ENCODE results near the gene ADGRG1. TPM values are rescaled to one million over a fixed set of nuclear protein-coding genes. Genes with fewer than 3 reads are reported as not detected.

The ADGRG1 gene
- polyA plus RNA-seq, 4 donors: 4.1 to 158 (median 26.0) TPM

GRCh38 chr16:57645169-57645568 is 16.7 kb downstream of the ADGRG1 start:
- 61 to 83% (median 71%) methylated on average over 10 of the region's 10 CpGs for WGBS, 3 donors
- no peak overlapping the region for H3K4me3 ChIP-seq (ENCODE audit: low read depth in 1 of 3, low read length in 3 of 3)
- no peaks in the 10 kb centered on the region for H3K27me3 ChIP-seq (ENCODE audit: control insufficient read depth in 3 of 3, insufficient read depth in 3 of 3, low read length in 3 of 3)
- DNase-seq: no peak
- H3K27ac ChIP-seq (ENCODE audit: low read depth in 1 of 3, low read length in 2 of 3): no peak overlapping the region
- H3K9me3 ChIP-seq (ENCODE audit: control insufficient read depth in 2 of 2, insufficient read depth in 1 of 2, low read depth in 1 of 2, low read length in 1 of 2): no peaks in the 10 kb centered on the region
- peaks cover 0 to 91% (median 0%) of the 10 kb centered on the region in 3 donors for H3K36me3 ChIP-seq (ENCODE audit: control insufficient read depth in 3 of 3, insufficient read depth in 2 of 3, low read depth in 1 of 3, low read length in 3 of 3)
- H3K4me1 ChIP-seq (ENCODE audit: control insufficient read depth in 3 of 3, insufficient read depth in 2 of 3, low read depth in 1 of 3, low read length in 2 of 3): peaks cover 0 to 12% (median 4%) of the 10 kb centered on the region in 3 donors
- no peak for FAIRE-seq

GRCh38 chr16:57645691-57646387 is 17.4 kb downstream of the ADGRG1 start:
- Histone ChIP-seq H3K9me3 (ENCODE audit: control insufficient read depth in 2 of 2, insufficient read depth in 1 of 2, low read depth in 1 of 2, low read length in 1 of 2) (no peaks in the 10 kb centered on the region), H3K4me3 (ENCODE audit: low read depth in 1 of 3, low read length in 3 of 3) (no peak overlapping the region), H3K27me3 (ENCODE audit: control insufficient read depth in 3 of 3, insufficient read depth in 3 of 3, low read length in 3 of 3) (no peaks in the 10 kb centered on the region), H3K4me1 (ENCODE audit: control insufficient read depth in 3 of 3, insufficient read depth in 2 of 3, low read depth in 1 of 3, low read length in 2 of 3) (peaks cover 0 to 12% (median 4%) of the 10 kb centered on the region in 3 donors), H3K36me3 (ENCODE audit: control insufficient read depth in 3 of 3, insufficient read depth in 2 of 3, low read depth in 1 of 3, low read length in 3 of 3) (peaks cover 0 to 88% (median 0%) of the 10 kb centered on the region in 3 donors), H3K27ac (ENCODE audit: low read depth in 1 of 3, low read length in 2 of 3) (peak overlapping the region in 1 of 3 donors; percentile 11)
- FAIRE-seq (no peak), DNase-seq (no peak)
- 59 to 80% (median 78%) methylated on average over 24 of the region's 24 CpGs for WGBS, 3 donors

GRCh38 chr16:57646388-57647039 is 18.1 kb downstream of the ADGRG1 start:
- Histone ChIP-seq H3K27me3 (ENCODE audit: control insufficient read depth in 3 of 3, insufficient read depth in 3 of 3, low read length in 3 of 3) (no peaks in the 10 kb centered on the region), H3K4me3 (ENCODE audit: low read depth in 1 of 3, low read length in 3 of 3) (no peak overlapping the region), H3K4me1 (ENCODE audit: control insufficient read depth in 3 of 3, insufficient read depth in 2 of 3, low read depth in 1 of 3, low read length in 2 of 3) (peaks cover 0 to 12% (median 4%) of the 10 kb centered on the region in 3 donors), H3K36me3 (ENCODE audit: control insufficient read depth in 3 of 3, insufficient read depth in 2 of 3, low read depth in 1 of 3, low read length in 3 of 3) (peaks cover 0 to 90% (median 0%) of the 10 kb centered on the region in 3 donors), H3K9me3 (ENCODE audit: control insufficient read depth in 2 of 2, insufficient read depth in 1 of 2, low read depth in 1 of 2, low read length in 1 of 2) (no peaks in the 10 kb centered on the region), H3K27ac (ENCODE audit: low read depth in 1 of 3, low read length in 2 of 3) (peak overlapping the region in 1 of 3 donors; percentile 70)
- FAIRE-seq: no peak
- DNase-seq: no peak
- WGBS, 3 donors: 71 to 73% (median 72%) methylated on average over 14 of the region's 14 CpGs

GRCh38 chr16:57647136-57647875 is 18.9 kb downstream of the ADGRG1 start:
- FAIRE-seq: no peak
- H3K4me1 ChIP-seq (ENCODE audit: control insufficient read depth in 3 of 3, insufficient read depth in 2 of 3, low read depth in 1 of 3, low read length in 2 of 3): peaks cover 0 to 12% (median 4%) of the 10 kb centered on the region in 3 donors
- H3K27ac ChIP-seq (ENCODE audit: low read depth in 1 of 3, low read length in 2 of 3): peak overlapping the region in 1 of 3 donors; percentile 70
- H3K4me3 ChIP-seq (ENCODE audit: low read depth in 1 of 3, low read length in 3 of 3): no peak overlapping the region
- no peak for DNase-seq
- H3K9me3 ChIP-seq (ENCODE audit: control insufficient read depth in 2 of 2, insufficient read depth in 1 of 2, low read depth in 1 of 2, low read length in 1 of 2): no peaks in the 10 kb centered on the region
- H3K27me3 ChIP-seq (ENCODE audit: control insufficient read depth in 3 of 3, insufficient read depth in 3 of 3, low read length in 3 of 3): no peaks in the 10 kb centered on the region
- H3K36me3 ChIP-seq (ENCODE audit: control insufficient read depth in 3 of 3, insufficient read depth in 2 of 3, low read depth in 1 of 3, low read length in 3 of 3): peaks cover 0 to 90% (median 0%) of the 10 kb centered on the region in 3 donors
- WGBS, 3 donors: 59 to 67% (median 64%) methylated on average over 10 of the region's 10 CpGs

GRCh38 chr16:57648125-57648524 is 19.7 kb downstream of the ADGRG1 start:
- Histone ChIP-seq H3K4me3 (ENCODE audit: low read depth in 1 of 3, low read length in 3 of 3) (no peak overlapping the region), H3K27me3 (ENCODE audit: control insufficient read depth in 3 of 3, insufficient read depth in 3 of 3, low read length in 3 of 3) (no peaks in the 10 kb centered on the region), H3K4me1 (ENCODE audit: control insufficient read depth in 3 of 3, insufficient read depth in 2 of 3, low read depth in 1 of 3, low read length in 2 of 3) (peaks cover 0 to 5% (median 4%) of the 10 kb centered on the region in 3 donors), H3K36me3 (ENCODE audit: control insufficient read depth in 3 of 3, insufficient read depth in 2 of 3, low read depth in 1 of 3, low read length in 3 of 3) (peaks cover 0 to 90% (median 0%) of the 10 kb centered on the region in 3 donors), H3K27ac (ENCODE audit: low read depth in 1 of 3, low read length in 2 of 3) (peak overlapping the region in 1 of 3 donors; percentile 1), H3K9me3 (ENCODE audit: control insufficient read depth in 2 of 2, insufficient read depth in 1 of 2, low read depth in 1 of 2, low read length in 1 of 2) (no peaks in the 10 kb centered on the region)
- DNase-seq: no peak
- WGBS, 3 donors: 71 to 91% (median 81%) methylated on average over 5 of the region's 5 CpGs
- no peak for FAIRE-seq

- H3K9me3 ChIP-seq (ENCODE audit: control insufficient read depth in 2 of 2, insufficient read depth in 1 of 2, low read depth in 1 of 2, low read length in 1 of 2): no peaks in the 10 kb centered on the region
- H3K4me1 ChIP-seq (ENCODE audit: control insufficient read depth in 3 of 3, insufficient read depth in 2 of 3, low read depth in 1 of 3, low read length in 2 of 3): no peaks in the 10 kb centered on the region
- H3K27me3 ChIP-seq (ENCODE audit: control insufficient read depth in 3 of 3, insufficient read depth in 3 of 3, low read length in 3 of 3): no peaks in the 10 kb centered on the region
- DNase-seq (peak; percentile 82 to 86), FAIRE-seq (no peak)
- H3K36me3 ChIP-seq (ENCODE audit: control insufficient read depth in 3 of 3, insufficient read depth in 2 of 3, low read depth in 1 of 3, low read length in 3 of 3): peaks cover 0 to 94% (median 0%) of the 10 kb centered on the region in 3 donors
- WGBS, 3 donors: 38 to 40% (median 40%) methylated on average over 18 of the region's 18 CpGs
- H3K27ac ChIP-seq (ENCODE audit: low read depth in 1 of 3, low read length in 2 of 3): no peak overlapping the region
- H3K4me3 ChIP-seq (ENCODE audit: low read depth in 1 of 3, low read length in 3 of 3): no peak overlapping the region
Measured at GRCh38 chr16:57648581-57649442, 20.4 kb downstream of the ADGRG1 start.

- Histone ChIP-seq H3K36me3 (ENCODE audit: control insufficient read depth in 3 of 3, insufficient read depth in 2 of 3, low read depth in 1 of 3, low read length in 3 of 3) (peaks cover 0 to 94% (median 0%) of the 10 kb centered on the region in 3 donors), H3K27me3 (ENCODE audit: control insufficient read depth in 3 of 3, insufficient read depth in 3 of 3, low read length in 3 of 3) (no peaks in the 10 kb centered on the region), H3K4me3 (ENCODE audit: low read depth in 1 of 3, low read length in 3 of 3) (no peak overlapping the region), H3K4me1 (ENCODE audit: control insufficient read depth in 3 of 3, insufficient read depth in 2 of 3, low read depth in 1 of 3, low read length in 2 of 3) (no peaks in the 10 kb centered on the region), H3K27ac (ENCODE audit: low read depth in 1 of 3, low read length in 2 of 3) (no peak overlapping the region), H3K9me3 (ENCODE audit: control insufficient read depth in 2 of 2, insufficient read depth in 1 of 2, low read depth in 1 of 2, low read length in 1 of 2) (no peaks in the 10 kb centered on the region)
- DNase-seq (no peak), FAIRE-seq (no peak)
- WGBS, 3 donors: 60 to 75% (median 69%) methylated on average over 6 of the region's 6 CpGs
Measured at GRCh38 chr16:57649443-57649751, 21.0 kb downstream of the ADGRG1 start.

GRCh38 chr16:57649846-57650245 is 21.4 kb downstream of the ADGRG1 start:
- H3K27me3 ChIP-seq (ENCODE audit: control insufficient read depth in 3 of 3, insufficient read depth in 3 of 3, low read length in 3 of 3): no peaks in the 10 kb centered on the region
- DNase-seq: no peak
- H3K36me3 ChIP-seq (ENCODE audit: control insufficient read depth in 3 of 3, insufficient read depth in 2 of 3, low read depth in 1 of 3, low read length in 3 of 3): peaks cover 0 to 92% (median 0%) of the 10 kb centered on the region in 3 donors
- WGBS, 3 donors: 80 to 90% (median 84%) methylated on average over 7 of the region's 7 CpGs
- FAIRE-seq: no peak
- no peak overlapping the region for H3K27ac ChIP-seq (ENCODE audit: low read depth in 1 of 3, low read length in 2 of 3)
- H3K4me1 ChIP-seq (ENCODE audit: control insufficient read depth in 3 of 3, insufficient read depth in 2 of 3, low read depth in 1 of 3, low read length in 2 of 3): no peaks in the 10 kb centered on the region
- H3K9me3 ChIP-seq (ENCODE audit: control insufficient read depth in 2 of 2, insufficient read depth in 1 of 2, low read depth in 1 of 2, low read length in 1 of 2): no peaks in the 10 kb centered on the region
- H3K4me3 ChIP-seq (ENCODE audit: low read depth in 1 of 3, low read length in 3 of 3): no peak overlapping the region
